GM12873 (cell line): ENCODE results near the gene GPBAR1.

Experiments
- CTCF ChIP-seq: IDR thresholded peaks from 2 replicates; pipeline ENCODE4 v1.5.1; 2012; ENCODE audit warnings: low read depth, mild to moderate bottlenecking, moderate library complexity, low read length, control low read depth; ENCODE audit not compliant: insufficient read depth; ENCODE audit errors: missing control alignments

The GPBAR1 gene

GRCh38 chr2:218260742-218261422 is at the start of gene GPBAR1:
TSS of gene GPBAR1 (plus strand) at chr2:218261015. CDS start at chr2:218262725, 1,710 bp downstream.
- TF ChIP-seq CTCF: no peak

- no peak for TF ChIP-seq CTCF
These were observed 46.7 kb upstream of the GPBAR1 start for GRCh38 chr2:218214116-218214515.

GRCh38 chr2:218216336-218216673 is 44.5 kb upstream of the GPBAR1 start:
- no peak for TF ChIP-seq CTCF

GRCh38 chr2:218216674-218217359 is 44.0 kb upstream of the GPBAR1 start, which contains the start of gene ARPC2:
TSS of gene ARPC2 (plus strand) at chr2:218217189. CDS start at chr2:218217471, 282 bp downstream.
- TF ChIP-seq CTCF: no peak

GRCh38 chr2:218217360-218218267 is 43.2 kb upstream of the GPBAR1 start:
- TF ChIP-seq CTCF: no peak

GRCh38 chr2:218218268-218219185 is 42.3 kb upstream of the GPBAR1 start:
- TF ChIP-seq CTCF: no peak
